Brain microvascular endothelial cell (primary cell): ENCODE data around the gene PGAP1.

Experiments used
- DNase-seq: peaks from one replicate; pipeline ENCODE4 v3.0.0-alpha.2; 2020
- H3K27ac ChIP-seq: fragments of 250-450 bp; sonication (Bioruptor Pico); 2 replicates; pipeline ENCODE4 v1.5.1; 2020; ENCODE audit warnings: mild to moderate bottlenecking, moderate library complexity
- H3K27me3 ChIP-seq: fragments of 250-450 bp; sonication (Bioruptor Pico); replicated peaks from 2 replicates; pipeline ENCODE4 v1.5.1; 2020; ENCODE audit warnings: mild to moderate bottlenecking
- H3K36me3 ChIP-seq: fragments of 250-450 bp; sonication (Bioruptor Pico); replicated peaks from 2 replicates; pipeline ENCODE4 v1.5.1; 2020; ENCODE audit warnings: mild to moderate bottlenecking
- H3K4me3 ChIP-seq: 2 replicates; pipeline ENCODE4 v1.5.1; 2011; ENCODE audit warnings: low read depth, mild to moderate bottlenecking, control low read depth, low read length, moderate library complexity
- in situ Hi-C: cut with HindIII; loops from 2 replicates; pipeline ENCODE4 v1.10.0; 2017; ENCODE audit warnings: low sequenced_read_pairs, low pct_ligation_motif_present
- TF ChIP-seq, protein P1 (sequence below): IDR thresholded peaks from 2 replicates; pipeline ENCODE4 v1.5.1; 2011; ENCODE audit warnings: low read depth, mild to moderate bottlenecking, moderate library complexity, low read length, control low read depth, inconsistent platforms; ENCODE audit errors: missing control alignments

The PGAP1 gene, protein sequence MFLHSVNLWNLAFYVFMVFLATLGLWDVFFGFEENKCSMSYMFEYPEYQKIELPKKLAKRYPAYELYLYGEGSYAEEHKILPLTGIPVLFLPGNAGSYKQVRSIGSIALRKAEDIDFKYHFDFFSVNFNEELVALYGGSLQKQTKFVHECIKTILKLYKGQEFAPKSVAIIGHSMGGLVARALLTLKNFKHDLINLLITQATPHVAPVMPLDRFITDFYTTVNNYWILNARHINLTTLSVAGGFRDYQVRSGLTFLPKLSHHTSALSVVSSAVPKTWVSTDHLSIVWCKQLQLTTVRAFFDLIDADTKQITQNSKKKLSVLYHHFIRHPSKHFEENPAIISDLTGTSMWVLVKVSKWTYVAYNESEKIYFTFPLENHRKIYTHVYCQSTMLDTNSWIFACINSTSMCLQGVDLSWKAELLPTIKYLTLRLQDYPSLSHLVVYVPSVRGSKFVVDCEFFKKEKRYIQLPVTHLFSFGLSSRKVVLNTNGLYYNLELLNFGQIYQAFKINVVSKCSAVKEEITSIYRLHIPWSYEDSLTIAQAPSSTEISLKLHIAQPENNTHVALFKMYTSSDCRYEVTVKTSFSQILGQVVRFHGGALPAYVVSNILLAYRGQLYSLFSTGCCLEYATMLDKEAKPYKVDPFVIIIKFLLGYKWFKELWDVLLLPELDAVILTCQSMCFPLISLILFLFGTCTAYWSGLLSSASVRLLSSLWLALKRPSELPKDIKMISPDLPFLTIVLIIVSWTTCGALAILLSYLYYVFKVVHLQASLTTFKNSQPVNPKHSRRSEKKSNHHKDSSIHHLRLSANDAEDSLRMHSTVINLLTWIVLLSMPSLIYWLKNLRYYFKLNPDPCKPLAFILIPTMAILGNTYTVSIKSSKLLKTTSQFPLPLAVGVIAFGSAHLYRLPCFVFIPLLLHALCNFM

DNA sequence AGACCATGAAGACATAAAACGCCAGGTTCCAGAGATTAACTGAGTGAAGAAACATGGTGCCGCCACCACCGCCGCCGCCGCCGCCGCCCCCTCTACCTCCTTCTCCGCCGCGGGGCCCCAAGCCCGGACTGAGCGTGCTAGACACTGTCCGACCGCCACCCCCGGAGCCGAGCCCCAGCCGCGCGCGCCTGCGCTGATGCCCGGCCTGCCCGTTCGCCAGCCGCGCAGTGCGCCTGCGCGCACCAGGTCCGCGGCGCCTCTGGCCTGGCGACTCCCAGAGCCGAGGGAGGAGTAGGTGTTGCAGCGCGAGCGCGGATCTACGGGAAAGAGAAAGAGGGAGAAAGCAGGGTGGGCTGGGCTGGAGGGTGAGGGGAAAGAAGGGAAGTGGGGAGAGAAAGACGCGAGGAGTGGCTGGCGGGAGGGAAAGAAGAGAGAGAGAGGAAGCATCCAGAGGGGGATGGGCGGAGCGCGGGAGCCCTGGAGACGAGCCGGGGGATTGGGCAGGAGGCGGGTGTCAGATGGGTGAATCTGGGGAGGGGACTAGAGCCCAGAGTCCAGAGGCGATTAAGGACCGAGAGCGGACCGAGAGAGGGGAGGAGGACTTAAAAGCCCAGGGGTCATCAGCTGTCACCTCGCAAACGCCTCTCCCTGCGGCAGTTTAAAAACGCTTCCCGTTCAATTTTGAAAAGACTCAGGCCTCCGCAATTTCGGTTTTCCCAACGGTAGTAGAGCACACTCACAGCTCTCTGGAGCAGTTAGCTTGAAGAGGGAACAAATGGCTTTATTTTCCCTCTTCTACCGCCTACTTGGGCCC, at the start of gene PGAP1:
PGAP1 (minus strand) TSS at position 146 of the 814 bp plus-strand sequence; CDS start at position 55, 91 bp downstream.
- DNase-seq = peak; percentile 87
- TF ChIP-seq, protein P1, sequence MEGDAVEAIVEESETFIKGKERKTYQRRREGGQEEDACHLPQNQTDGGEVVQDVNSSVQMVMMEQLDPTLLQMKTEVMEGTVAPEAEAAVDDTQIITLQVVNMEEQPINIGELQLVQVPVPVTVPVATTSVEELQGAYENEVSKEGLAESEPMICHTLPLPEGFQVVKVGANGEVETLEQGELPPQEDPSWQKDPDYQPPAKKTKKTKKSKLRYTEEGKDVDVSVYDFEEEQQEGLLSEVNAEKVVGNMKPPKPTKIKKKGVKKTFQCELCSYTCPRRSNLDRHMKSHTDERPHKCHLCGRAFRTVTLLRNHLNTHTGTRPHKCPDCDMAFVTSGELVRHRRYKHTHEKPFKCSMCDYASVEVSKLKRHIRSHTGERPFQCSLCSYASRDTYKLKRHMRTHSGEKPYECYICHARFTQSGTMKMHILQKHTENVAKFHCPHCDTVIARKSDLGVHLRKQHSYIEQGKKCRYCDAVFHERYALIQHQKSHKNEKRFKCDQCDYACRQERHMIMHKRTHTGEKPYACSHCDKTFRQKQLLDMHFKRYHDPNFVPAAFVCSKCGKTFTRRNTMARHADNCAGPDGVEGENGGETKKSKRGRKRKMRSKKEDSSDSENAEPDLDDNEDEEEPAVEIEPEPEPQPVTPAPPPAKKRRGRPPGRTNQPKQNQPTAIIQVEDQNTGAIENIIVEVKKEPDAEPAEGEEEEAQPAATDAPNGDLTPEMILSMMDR = no peak
- in situ Hi-C loops = no loop called here
- Histone ChIP-seq H3K4me3 (peak within 1 kb of the TSS; percentile 88), H3K27ac (peak within 1 kb of the TSS; percentile 75), H3K36me3 (no peaks in the 10 kb centered on the region), H3K27me3 (no peaks in the 10 kb centered on the region)

DNA sequence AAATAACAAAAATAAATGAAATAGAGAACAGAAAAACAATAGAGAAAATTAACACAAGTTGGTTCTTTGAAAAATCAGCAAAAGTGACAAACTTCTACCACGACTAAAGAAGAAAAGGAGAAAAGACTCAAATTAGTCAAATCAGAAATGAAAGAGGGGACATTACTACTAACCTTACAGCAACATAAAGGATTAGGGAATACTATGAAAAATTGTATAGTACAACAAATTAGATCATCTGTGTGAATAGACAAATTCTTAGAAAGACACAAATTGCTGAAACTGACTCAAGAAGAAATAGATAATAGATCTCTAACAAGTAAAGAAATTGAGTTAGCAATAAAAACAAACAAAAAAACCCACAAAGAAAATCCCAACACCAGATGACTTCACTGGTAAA, 48.5 kb upstream of the PGAP1 start:
- Histone ChIP-seq H3K36me3 (no peaks in the 10 kb centered on the region), H3K27ac (no peak overlapping the region), H3K4me3 (no peak overlapping the region), H3K27me3 (no peaks in the 10 kb centered on the region)
- DNase-seq = no peak
- TF ChIP-seq, protein P1 = no peak
- in situ Hi-C loops = no loop called here

DNA sequence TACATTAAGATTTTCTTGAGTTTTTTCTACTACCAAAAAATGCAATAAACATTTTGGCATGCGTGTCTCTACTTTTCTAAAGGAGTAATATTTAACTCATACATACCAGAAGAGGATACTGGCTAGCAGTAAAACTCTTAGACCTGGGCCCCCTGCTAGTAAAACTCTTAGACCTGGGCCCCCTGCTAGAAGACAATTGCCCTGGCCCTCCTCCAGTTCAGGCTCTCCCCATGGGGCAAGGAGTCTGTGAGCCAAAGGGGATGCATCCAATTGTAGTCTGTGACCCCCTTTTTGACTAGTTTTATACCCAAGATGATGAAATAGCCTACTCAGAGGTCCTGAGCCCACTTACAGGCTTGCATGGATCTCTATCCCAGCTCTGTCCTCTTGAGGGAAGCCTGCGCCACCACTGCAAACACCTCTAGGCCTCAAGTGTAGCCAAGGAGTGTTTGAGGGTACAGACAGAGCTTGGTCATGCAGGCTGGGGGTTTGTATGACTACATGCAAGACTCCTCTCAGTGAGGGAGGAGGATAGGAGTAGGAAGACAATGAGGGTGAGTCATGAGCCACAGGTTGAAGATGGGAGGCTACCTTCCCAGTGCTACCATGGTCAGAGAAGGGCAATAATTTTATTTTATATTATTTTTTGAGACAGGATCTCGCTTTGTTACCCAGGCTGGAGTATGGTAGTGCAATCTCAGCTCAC, 45.2 kb upstream of the PGAP1 start:
- no peaks in the 10 kb centered on the region for H3K36me3 ChIP-seq
- in situ Hi-C loops = no loop called here
- TF ChIP-seq, protein P1 = no peak
- no peak overlapping the region for H3K27ac ChIP-seq
- H3K27me3 ChIP-seq = no peaks in the 10 kb centered on the region
- no peak for DNase-seq
- no peak overlapping the region for H3K4me3 ChIP-seq

DNA sequence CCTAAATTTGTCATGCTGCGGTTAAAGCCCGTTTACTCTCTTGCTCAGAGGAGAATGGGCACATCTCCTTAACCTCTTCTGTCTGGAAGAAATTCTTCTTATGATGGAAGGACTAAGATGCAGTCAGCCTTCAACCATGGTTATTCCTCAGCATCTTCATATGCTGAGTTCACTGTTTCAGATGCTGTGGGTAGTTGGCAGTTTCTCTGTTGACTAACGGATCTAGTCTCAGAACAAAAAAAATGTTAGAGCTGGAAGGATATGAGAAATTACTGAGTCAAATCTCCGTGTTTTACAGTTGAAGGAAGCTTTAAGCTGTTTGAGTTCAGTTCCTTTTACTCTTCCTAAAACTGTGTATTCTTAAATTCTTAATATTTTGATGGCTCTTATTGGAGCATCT, 43.6 kb upstream of the PGAP1 start:
- Histone ChIP-seq H3K27ac (no peak overlapping the region), H3K36me3 (no peaks in the 10 kb centered on the region), H3K4me3 (no peak overlapping the region), H3K27me3 (no peaks in the 10 kb centered on the region)
- TF ChIP-seq, protein P1 = no peak
- in situ Hi-C loops = no loop called here
- DNase-seq = no peak

DNA sequence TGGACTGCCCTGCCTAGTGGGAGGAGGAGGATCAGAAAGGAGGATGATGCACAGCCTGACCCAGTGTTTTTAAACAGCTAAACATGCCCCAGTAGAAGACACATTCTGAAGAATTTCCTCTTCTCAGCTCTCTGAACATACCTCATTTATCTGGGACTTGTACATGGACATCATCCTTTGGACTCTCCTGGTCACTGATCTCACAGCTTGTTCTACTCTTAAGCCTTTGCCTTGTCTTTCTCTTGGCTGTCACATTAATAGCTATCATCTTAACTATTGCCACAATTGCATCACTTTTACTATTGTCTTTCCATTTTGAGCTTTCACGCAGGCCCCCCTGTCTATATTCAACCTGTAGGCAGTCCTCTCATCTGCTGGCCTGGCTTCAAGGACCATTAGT, 42.0 kb upstream of the PGAP1 start:
- DNase-seq = no peak
- Histone ChIP-seq H3K27ac (no peak overlapping the region), H3K4me3 (no peak overlapping the region), H3K27me3 (no peaks in the 10 kb centered on the region), H3K36me3 (no peaks in the 10 kb centered on the region)
- TF ChIP-seq, protein P1 = no peak
- in situ Hi-C loops = no loop called here
